Measurements from ENCODE around the gene MTPN.

MTPN gene, protein sequence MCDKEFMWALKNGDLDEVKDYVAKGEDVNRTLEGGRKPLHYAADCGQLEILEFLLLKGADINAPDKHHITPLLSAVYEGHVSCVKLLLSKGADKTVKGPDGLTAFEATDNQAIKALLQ

DNA sequence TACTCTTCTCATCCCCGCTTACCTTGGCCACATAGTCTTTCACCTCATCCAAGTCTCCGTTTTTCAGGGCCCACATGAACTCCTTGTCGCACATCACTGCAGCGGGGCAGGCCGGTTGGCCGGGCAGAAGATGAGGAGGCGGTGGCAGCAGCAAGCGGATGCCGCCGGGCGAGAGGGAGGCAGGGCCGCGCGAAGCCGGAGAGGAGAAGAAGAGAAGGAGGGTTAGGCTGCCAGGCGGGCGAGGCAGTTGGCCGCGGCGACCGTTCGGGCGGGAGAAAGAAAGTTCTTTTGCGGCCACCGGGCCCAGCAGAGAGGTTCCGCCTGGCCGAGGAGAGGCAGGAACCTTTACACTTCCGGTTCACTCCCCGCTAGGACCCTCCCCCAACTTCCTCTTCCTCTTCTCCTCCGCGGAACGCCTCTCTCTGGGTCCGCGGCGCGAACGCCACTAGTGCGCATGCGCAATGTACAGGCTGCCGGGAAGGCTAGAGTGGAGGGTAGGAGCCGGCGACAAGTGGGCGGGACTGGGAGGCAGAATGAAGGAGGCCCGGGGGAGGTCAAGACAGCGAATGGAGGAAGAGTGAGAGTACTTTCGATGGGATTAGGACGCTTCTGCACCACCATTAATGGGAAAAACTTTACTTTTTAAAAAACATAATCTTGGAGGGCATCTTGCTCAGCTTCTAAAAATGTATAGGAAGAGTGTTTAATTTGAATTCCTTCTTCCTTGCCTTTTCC is at the start of gene MTPN:
Gene MTPN (minus strand): TSS at position 353 of the 735 bp plus-strand sequence. CDS start 259 bp downstream, at position 94.
- DNase-seq (ENCODE audit: low read depth), result peak; percentile 96
- TF ChIP-seq, protein P1, sequence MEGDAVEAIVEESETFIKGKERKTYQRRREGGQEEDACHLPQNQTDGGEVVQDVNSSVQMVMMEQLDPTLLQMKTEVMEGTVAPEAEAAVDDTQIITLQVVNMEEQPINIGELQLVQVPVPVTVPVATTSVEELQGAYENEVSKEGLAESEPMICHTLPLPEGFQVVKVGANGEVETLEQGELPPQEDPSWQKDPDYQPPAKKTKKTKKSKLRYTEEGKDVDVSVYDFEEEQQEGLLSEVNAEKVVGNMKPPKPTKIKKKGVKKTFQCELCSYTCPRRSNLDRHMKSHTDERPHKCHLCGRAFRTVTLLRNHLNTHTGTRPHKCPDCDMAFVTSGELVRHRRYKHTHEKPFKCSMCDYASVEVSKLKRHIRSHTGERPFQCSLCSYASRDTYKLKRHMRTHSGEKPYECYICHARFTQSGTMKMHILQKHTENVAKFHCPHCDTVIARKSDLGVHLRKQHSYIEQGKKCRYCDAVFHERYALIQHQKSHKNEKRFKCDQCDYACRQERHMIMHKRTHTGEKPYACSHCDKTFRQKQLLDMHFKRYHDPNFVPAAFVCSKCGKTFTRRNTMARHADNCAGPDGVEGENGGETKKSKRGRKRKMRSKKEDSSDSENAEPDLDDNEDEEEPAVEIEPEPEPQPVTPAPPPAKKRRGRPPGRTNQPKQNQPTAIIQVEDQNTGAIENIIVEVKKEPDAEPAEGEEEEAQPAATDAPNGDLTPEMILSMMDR (IDR thresholded peaks at IDR 0.05; ENCODE audit: low read length, missing control alignments), result no peak
- H3K4me3 ChIP-seq (replicated peaks; ENCODE audit: low read depth, low read length), result peak within 1 kb of the TSS; percentile 95

DNA sequence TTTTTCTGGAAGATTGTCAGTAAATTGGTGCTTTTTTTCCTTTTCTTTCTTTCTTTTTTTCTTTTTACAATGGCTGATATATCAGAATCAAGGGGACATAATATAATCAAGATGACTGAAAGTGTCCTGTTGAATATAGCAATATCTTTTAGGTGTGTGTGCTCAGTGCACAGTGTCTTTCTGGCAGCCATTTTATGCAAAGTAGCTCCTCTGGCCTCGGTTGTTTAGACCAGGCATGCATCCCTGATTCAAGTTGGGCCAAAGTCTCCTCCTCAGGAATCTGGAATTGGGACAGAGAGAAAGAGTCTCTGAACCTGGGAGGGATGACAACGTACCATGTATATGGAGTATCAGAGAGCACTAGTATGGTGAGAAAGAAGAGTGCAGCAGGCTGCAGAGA is 49.0 kb upstream of the MTPN start:
- TF ChIP-seq, protein P1 (IDR thresholded peaks at IDR 0.05; ENCODE audit: low read length, missing control alignments), result no peak
- no peak overlapping the region for H3K4me3 ChIP-seq (replicated peaks; ENCODE audit: low read depth, low read length)
- DNase-seq (ENCODE audit: low read depth), result no peak

DNA sequence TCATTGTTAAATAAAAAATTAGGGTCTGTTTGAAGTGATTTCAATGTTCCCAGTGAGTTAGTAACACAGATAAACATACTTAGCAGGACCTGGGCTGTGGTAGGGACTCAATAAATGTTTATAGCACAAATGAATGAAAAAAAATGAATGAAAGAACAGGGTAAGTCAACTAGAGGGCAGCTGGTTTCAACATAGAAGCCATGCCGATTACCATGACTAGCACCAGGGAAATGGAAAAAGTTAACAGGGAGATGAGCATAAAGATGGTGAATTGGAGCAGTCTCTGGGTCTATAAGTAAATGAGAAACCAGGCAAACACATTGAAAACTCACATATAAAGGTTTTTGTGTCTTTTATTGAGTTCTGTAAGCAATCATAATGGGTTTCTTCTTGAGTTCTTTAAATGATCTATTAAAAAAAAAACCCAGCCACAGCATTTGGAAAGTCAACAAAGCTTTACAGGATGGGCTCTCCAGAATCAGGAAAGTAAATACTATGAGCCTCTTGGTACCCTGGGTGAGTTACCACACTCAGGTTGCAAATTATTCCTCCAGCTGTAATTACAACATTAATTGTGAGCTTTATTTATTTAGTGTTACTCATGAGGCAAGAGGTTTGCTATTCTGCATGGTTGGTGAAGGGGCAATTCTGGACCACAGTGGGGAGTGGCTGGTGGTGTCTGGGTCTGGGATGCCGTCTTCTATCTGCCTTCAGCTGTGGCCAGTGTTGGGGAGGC is 46.1 kb upstream of the MTPN start:
- H3K4me3 ChIP-seq (replicated peaks; ENCODE audit: low read depth, low read length), result no peak overlapping the region
- TF ChIP-seq, protein P1 (IDR thresholded peaks at IDR 0.05; ENCODE audit: low read length, missing control alignments), result no peak
- DNase-seq (ENCODE audit: low read depth), result no peak

DNA sequence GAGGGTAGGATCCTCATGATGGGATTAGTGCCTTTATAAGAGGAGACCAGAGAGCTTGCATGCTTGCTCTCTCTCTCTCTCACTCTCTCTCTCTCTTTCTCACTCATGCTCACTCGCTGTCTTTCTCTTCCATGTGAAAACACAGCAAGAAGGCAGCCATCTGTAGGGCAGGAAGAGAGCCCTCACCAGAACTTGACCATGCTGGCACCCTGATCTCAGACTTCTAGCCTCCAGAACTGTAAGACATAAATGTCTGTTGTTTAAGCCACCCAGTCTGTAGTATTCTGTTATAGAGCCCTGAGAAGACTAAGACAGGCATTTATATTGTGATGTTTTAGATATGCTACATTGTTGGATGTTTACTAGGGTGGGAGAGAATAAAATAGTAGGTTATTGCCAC is 43.4 kb upstream of the MTPN start:
- no peak overlapping the region for H3K4me3 ChIP-seq (replicated peaks; ENCODE audit: low read depth, low read length)
- DNase-seq (ENCODE audit: low read depth), result no peak
- TF ChIP-seq, protein P1 (IDR thresholded peaks at IDR 0.05; ENCODE audit: low read length, missing control alignments), result no peak

DNA sequence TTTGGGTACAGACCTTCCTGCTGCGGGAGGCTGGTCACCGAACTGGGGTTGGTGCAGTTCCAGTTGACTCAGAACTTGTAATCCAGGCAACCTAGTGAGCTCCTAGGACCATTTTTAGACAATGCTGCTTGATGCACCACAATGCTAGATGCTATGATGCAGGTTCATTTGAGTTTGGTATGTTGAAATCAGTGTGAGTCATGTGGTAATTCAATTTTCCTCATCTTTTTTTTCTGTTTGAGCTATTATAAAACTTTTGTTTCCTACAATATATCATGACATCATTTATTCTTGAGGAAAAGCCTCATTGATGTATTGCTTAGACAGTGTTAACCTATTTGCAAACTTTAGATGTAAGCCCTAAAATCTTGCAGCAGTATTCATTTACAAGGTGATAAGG is 40.9 kb upstream of the MTPN start:
- DNase-seq (ENCODE audit: low read depth), result peak; percentile 42
- no peak overlapping the region for H3K4me3 ChIP-seq (replicated peaks; ENCODE audit: low read depth, low read length)
- TF ChIP-seq, protein P1 (IDR thresholded peaks at IDR 0.05; ENCODE audit: low read length, missing control alignments), result no peak

DNA sequence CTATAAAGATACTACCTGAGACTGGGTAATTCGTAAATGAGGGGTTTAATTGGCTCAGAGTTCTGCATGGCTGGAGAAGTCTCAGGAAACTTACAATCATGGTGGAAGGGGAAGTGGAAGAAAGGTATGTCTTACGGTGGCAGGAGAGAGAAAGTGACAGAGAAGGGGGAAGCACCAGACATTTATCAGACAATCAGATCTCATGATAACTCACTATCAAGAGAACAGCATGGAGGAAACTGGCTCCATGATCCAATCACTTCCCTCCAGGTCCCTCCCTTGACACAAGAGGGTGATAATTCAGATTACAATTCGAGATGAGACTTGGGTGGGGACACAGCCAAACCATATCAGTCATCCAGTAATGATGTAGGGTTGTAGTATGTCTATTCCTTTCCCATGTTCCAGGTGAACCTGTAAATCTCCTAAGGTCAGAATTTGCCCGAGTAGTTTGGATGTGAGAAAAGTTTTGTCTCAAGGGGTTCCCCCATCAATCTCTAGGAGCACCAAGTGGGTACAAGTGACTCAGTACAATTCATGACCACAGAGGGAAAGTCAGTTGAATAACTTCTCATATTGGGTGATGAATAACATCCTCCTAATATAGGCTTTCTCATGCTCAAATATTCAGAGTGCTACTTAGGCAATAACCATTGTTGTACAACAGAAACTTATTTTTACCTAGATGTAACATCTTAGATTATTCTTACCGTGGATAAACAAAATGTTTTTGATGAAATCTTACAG is 39.7 kb upstream of the MTPN start:
- TF ChIP-seq, protein P1 (IDR thresholded peaks at IDR 0.05; ENCODE audit: low read length, missing control alignments), result no peak
- no peak overlapping the region for H3K4me3 ChIP-seq (replicated peaks; ENCODE audit: low read depth, low read length)
- DNase-seq (ENCODE audit: low read depth), result no peak
